ENCODE data around the gene NSMCE1.
"Not testable (repeated sequence)": the region's sequence is repeated elsewhere in the genome, so short reads cannot be mapped to it uniquely, and the experiment has no call there.

Gene NSMCE1

GRCh38 chr16:27301236-27301861, 32.8 kb upstream of the NSMCE1 start:
- no peak for DNase-seq

GRCh38 chr16:27298132-27298531, 29.6 kb upstream of the NSMCE1 start:
- DNase-seq = no peak

GRCh38 chr16:27293343-27293742, 24.8 kb upstream of the NSMCE1 start:
- DNase-seq = no peak

DNA sequence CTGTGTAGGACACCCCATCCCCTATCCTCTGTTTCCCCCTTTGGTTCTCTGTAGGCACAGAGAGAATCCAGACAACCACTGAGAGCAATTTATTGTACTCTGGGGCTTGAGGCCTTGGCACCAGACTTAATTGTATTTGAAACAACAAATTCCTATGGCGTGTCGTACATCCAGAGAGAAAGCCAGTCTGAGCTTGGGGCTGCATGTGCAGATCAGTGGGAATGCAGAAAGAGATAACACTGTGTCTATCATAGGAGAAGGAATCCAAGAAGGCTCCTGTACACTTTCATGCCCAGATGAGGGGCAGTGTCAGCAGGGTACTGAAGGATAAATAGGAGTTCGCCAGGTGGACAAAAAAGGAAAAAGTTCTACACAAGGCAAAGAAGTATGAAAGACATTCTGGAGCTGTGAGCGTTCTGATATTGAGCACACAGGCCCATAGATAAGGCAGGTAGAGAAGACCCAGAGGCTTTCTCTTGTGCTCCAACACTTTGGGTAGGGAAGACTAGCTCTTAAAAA, 23.2 kb upstream of the NSMCE1 start:
- DNase-seq = no peak

DNA sequence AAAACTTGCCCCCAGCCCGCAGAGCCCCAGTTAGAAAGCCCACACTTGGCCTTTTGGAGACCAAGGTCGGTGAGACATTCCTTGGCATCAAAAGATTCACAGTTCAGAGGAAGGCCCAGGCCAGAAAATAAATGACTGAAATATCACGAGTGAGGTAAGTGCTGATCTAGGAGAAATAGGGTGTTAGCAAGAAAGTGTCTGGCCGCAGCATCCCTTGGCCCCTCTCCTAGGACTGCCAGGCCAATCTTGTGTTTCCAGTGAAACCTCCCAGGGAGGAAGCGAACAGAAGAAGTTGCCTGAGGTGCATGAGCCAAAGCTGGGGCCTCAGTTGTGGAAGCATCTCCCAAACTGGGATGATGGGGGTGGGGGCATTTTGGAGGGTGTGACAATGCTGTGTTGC, 22.5 kb upstream of the NSMCE1 start:
- no peak for DNase-seq

DNA sequence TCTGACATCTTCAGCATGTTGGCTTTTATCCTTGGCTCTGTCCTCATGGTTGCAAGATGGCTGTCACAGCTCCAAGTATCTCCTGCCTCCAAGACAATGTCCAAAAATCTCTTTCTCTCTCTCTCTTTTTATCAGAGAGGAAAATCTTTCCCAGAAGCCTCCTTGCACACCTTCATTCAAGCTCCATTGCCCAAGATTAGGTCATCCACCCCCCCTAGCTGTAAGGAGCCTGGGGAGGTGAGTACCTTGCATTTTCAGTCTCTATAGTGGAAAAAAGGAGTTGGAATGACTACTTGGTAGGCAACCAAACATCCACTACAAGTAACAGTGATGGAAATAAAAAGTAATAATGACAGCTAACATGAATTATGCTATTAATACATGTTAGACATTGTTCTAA, 22.0 kb upstream of the NSMCE1 start:
- DNase-seq = no peak

- DNase-seq = peak; percentile 60
These were observed 21.1 kb upstream of the NSMCE1 start for GRCh38 chr16:27289669-27290068.

DNA sequence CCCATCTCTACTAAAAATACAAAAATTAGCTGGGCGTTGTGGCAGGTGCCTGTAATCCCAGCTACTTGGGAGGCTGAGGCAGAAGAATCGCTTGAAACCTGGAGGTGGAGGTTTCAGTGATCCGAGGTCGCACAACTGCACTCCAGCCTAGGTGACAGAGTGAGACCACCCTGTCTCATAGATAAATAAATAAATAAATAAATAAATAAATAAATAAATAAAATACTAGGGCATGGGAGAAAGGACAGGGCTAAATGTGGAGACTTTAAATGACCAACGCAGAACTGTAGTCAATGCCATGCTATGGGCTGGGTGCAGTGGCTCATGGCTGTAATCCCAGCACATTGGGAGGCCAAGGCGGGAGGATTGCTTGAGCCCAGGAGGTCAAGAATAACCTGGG, 19.7 kb upstream of the NSMCE1 start:
- not testable (repeated sequence) for DNase-seq

- no peak for DNase-seq
These were observed 19.3 kb upstream of the NSMCE1 start for GRCh38 chr16:27287887-27288286.

GRCh38 chr16:27287051-27287811, 18.7 kb upstream of the NSMCE1 start:
- no peak for DNase-seq

- peak; percentile 96 for DNase-seq
These were observed 17.9 kb upstream of the NSMCE1 start for GRCh38 chr16:27286451-27286850.

GRCh38 chr16:27285676-27286196, 17.2 kb upstream of the NSMCE1 start:
- DNase-seq = no peak

GRCh38 chr16:27284865-27285675, 16.5 kb upstream of the NSMCE1 start:
- no peak for DNase-seq

- no peak for DNase-seq
These were observed 12.7 kb upstream of the NSMCE1 start for GRCh38 chr16:27281243-27281642.

GRCh38 chr16:27275394-27275793, 6.8 kb upstream of the NSMCE1 start:
- DNase-seq = no peak

DNA sequence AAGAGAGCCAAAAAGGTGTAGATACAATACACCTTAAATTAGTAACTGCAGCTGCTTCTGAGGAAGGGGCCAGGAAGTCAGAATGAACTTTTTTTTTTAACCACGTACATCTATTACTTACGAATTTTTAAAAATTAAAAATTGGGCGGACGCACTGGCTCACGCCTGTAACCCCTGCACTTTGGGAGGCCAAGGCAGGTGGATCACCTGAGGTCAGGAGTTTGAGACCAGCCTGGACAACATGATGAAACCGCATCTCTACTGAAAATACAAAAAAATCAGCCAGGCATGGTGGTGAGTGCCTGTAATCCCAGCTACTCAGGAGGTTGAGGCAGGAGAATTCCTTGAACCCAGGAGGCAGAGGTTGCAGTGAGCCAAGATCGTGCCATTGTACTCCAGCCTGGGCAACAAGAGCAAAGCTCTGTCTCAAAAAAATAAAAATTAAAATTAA, 5.9 kb upstream of the NSMCE1 start:
- not testable (repeated sequence) for DNase-seq

DNA sequence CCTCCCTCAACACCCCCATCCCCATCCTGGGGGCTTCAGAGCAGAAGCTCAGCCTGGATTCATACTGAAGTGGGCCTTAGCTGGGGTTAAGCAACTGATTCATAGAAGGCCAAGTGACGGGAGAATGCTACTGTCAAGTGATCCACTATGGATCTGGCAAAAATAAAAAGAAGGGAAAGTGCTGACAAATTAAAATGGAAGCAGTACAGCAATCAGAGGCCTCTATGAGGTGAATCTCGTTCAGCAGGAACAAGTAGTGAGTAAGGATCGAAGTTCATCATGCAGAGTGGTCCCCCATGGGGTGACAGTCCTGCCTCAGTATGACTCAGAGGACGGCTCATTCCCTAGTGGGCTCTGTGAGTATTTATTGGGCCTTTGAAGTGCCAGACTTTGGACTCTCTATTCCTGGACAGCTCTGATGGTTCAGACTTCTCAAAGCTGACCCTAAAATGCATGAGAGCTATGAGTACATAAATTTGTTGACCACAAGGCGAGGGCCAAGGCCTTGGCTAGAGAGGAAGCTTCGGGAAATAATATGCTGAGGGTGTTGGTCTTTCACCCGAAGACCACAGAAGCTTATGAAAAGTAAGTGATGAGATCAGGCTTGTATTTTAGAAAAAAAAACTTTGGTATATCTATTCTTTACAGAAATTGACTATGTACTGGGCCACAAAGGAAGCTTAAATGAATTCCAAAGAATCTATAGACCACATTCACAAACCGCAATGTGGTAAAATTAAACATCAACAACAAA, 5.3 kb upstream of the NSMCE1 start:
- peak; percentile 59 for DNase-seq

- no peak for DNase-seq
These were observed 4.7 kb upstream of the NSMCE1 start for GRCh38 chr16:27273330-27273669.

GRCh38 chr16:27272697-27273096, 4.1 kb upstream of the NSMCE1 start:
- DNase-seq = not testable (repeated sequence)

- no peak for DNase-seq
These were observed 3.5 kb upstream of the NSMCE1 start for GRCh38 chr16:27272076-27272475.

DNA sequence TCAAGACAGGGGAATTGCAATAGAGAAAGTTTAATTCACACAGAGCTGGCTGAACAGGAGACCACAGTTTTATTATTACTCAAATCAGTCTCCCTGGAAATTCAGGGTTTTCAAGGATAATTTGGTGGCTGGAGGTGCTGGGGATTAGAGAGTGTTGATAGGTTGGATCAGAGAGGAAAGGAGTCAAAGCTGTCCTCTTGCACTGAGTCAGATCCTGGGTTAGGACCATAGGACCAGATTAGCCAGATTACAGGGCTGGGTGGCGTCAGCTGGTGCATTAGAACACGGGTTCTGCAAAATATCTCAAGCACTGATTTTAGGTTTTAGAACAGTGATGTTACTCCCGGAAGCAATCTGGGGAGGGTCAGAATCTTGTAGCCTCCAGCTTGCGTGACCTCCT, 1.8 kb upstream of the NSMCE1 start:
- DNase-seq = no peak

DNA sequence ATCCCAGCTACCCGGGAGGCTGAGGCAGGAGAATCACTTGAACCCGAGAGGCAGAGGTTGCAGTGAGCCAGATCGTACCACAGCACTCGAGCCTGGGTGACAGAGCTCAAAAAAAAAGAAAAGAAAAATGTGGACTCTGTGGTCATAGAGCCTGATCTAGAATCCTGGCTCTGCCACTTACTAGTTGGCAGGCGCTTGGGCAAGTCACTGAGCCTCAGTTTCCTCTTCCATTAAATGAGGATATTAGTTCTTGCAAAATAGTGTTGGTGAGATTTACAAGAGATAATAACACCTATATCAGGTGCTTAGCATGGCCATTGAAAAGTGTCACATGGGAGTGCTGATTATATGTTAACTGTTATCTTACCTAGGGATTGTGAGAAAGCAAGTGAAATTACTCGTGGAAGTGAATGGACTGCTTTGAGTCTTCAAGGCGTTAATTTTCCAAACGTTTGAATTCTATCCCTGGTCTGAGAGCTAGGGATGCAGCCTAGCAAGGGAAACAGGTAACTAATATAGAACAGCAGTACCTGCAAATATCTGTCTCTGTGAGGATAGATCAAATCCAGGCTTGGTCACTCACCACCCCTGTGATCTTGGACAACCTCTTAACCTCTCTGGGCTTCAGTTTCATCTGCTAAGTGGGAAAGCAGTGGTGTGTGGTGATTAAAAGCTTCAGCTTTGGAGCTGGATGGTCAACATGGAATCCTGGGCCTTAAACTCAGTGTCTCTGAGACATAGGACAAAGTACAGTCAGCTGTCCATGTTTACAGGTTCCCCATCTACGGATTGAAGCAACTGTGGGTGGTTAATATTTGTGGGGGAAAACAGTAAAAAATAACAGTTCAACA, 953 bp upstream of the NSMCE1 start:
- DNase-seq = no peak

All from fibroblast of skin of right biceps (primary cell).